ENCODE measurements around the gene ACOT11. TPM values are rescaled to one million over a fixed set of nuclear protein-coding genes. Genes with fewer than 3 reads are reported as not detected.

Gene ACOT11
- total and polyA plus RNA-seq, 2 of the 4 experiments (the other 2 are of a cell fraction), result 2.5 to 2.7 TPM

- Histone ChIP-seq H3K9ac (ENCODE audit: low read depth, low read length) (no peak within 1 kb of the TSS), H3K9me1 (ENCODE audit: insufficient read depth, low read length) (no peaks in the 10 kb centered on the region; the same call in 1 of the 2 replicates), H2AK9ac (replicated peaks; ENCODE audit: low read depth, low read length, poor library complexity) (no peak within 1 kb of the TSS), H2BK120ac (ENCODE audit: low read depth, low read length) (no peak within 1 kb of the TSS), H2BK5ac (ENCODE audit: low read depth, low read length, poor library complexity, severe bottlenecking) (no peak within 1 kb of the TSS), H4K8ac (ENCODE audit: low read depth in 2 of 2, low read length in 2 of 2) (no peak within 1 kb of the TSS), H2BK15ac (ENCODE audit: low read depth, low read length) (no peak within 1 kb of the TSS), H3K4me2 (ENCODE audit: low read depth, low read length) (no peak within 1 kb of the TSS), H4K91ac (ENCODE audit: insufficient read depth, low read depth, low read length) (no peak within 1 kb of the TSS), H3K4me1 (ENCODE audit: control insufficient read depth, insufficient read depth, low read length) (no peaks in the 10 kb centered on the region), H3K14ac (replicated peaks; ENCODE audit: low read depth, low read length) (no peak within 1 kb of the TSS), H3K9me3 (ENCODE audit: control insufficient read depth, insufficient read depth, low read length) (peaks cover 10% of the 10 kb centered on the region), H3K18ac (ENCODE audit: low read depth, low read length) (no peak within 1 kb of the TSS), H2AFZ (replicated peaks; ENCODE audit: low read length, poor library complexity) (no peak within 1 kb of the TSS), H3K27me3 (ENCODE audit: control insufficient read depth, insufficient read depth, low read length) (peaks cover 19% of the 10 kb centered on the region), H4K20me1 (ENCODE audit: insufficient read depth, low read length) (no peaks in the 10 kb centered on the region), H4K5ac (ENCODE audit: low read depth, low read length) (no peak within 1 kb of the TSS), H3K23ac (ENCODE audit: low read depth, low read length) (no peak within 1 kb of the TSS), H3K27ac (ENCODE audit: insufficient read depth, low read length) (no peak within 1 kb of the TSS), H3K56ac (ENCODE audit: extremely low read depth, insufficient read depth, low read length) (no peak within 1 kb of the TSS), H2BK20ac (ENCODE audit: low read depth, low read length) (no peak within 1 kb of the TSS), H3K4me3 (ENCODE audit: insufficient read depth, low read depth, low read length) (no peak within 1 kb of the TSS), H3K79me1 (ENCODE audit: low read depth in 1 of 2, low read length in 2 of 2) (no peaks in the 10 kb centered on the region), H3K4ac (ENCODE audit: low read depth, low read length) (no peak within 1 kb of the TSS), H2AK5ac (ENCODE audit: low read depth, low read length) (no peak within 1 kb of the TSS), H3K36me3 (ENCODE audit: control insufficient read depth, insufficient read depth, low read length) (no peaks in the 10 kb centered on the region)
- CTCF ChIA-PET, result no interaction called here
- 25% methylated on average over 1 of the region's 8 CpGs; no CpG with 5 or more reads in 1 of the 2 experiments for WGBS, 2 experiments (ENCODE audit: extremely low coverage in 2 of 2, insufficient read length in 1 of 2)
- in situ Hi-C loops (cut with MboI; ENCODE audit: low sequenced_read_pairs), result no loop called here
- intact Hi-C loops (cut with micrococcal nuclease), result no loop called here
- dilution Hi-C loops (cut with HindIII; ENCODE audit: low sequenced_read_pairs, unreplicated experiment), result no loop called here
- no TSS peak for BruUV-seq (replicated peaks)
- POLR2A ChIA-PET (ENCODE audit: unreplicated experiment), result no interaction called here
- ATAC-seq (ENCODE audit: low read depth), result no peak
- DNase-seq, result no peak
- TF ChIP-seq MAZ (IDR thresholded peaks at IDR 0.05; ENCODE audit: borderline replicate concordance, low read depth, low read length), result no peak
- no peak for TF ChIP-seq BHLHE40 (IDR thresholded peaks at IDR 0.05; ENCODE audit: low read depth, low read length)
- TF ChIP-seq MXI1 (IDR thresholded peaks at IDR 0.05; ENCODE audit: borderline replicate concordance, low read depth, low read length), result no peak
- TF ChIP-seq SMC3 (IDR thresholded peaks at IDR 0.05; ENCODE audit: low read depth, low read length), result no peak
- no peak for TF ChIP-seq CEBPB (IDR thresholded peaks at IDR 0.05; ENCODE audit: low read depth, low read length)
- no peak for TF ChIP-seq MAFK (IDR thresholded peaks at IDR 0.05; ENCODE audit: low read depth, low read length)
- TF ChIP-seq RCOR1 (IDR thresholded peaks at IDR 0.05; ENCODE audit: insufficient replicate concordance, low read length), result no peak
- no peak for TF ChIP-seq NFE2L2 (IDR thresholded peaks at IDR 0.05; ENCODE audit: low read depth, low read length)
- TF ChIP-seq USF2 (IDR thresholded peaks at IDR 0.05; ENCODE audit: low read depth, low read length), result no peak
- TF ChIP-seq CHD1 (IDR thresholded peaks at IDR 0.05; ENCODE audit: low read depth, low read length), result no peak
- no peak for TF ChIP-seq FOS (IDR thresholded peaks at IDR 0.05; ENCODE audit: low read depth, low read length)
- no peak for TF ChIP-seq ELK1 (IDR thresholded peaks at IDR 0.05; ENCODE audit: borderline replicate concordance, low read depth, low read length)
- TF ChIP-seq RFX5 (IDR thresholded peaks at IDR 0.05; ENCODE audit: low read depth, low read length), result no peak
- TF ChIP-seq CTCF (conservative IDR thresholded peaks at IDR 0.05; ENCODE audit: low read depth, low read length), result no peak
These were observed 93.1 kb downstream of the ACOT11 start, which contains the start of gene MROH7 for GRCh38 chr1:54640863-54641836. TSS of gene MROH7 (plus strand) at chr1:54641786. CDS start at chr1:54652927, 11,141 bp downstream.
